H1 (cell line): ENCODE measurements around the gene GPR31. TPM values are rescaled to one million over a fixed set of nuclear protein-coding genes. Genes with fewer than 3 reads are reported as not detected.
A peak's percentile ranks its signal among the peaks of the same experiment; 100 is the strongest.

Experiments used
- CTCF ChIA-PET: fragments of 300-600 bp; sonication (Branson Sonifier 250); formaldehyde crosslinking; loops from one replicate; lab custom pipeline; 2021; ENCODE audit not compliant: partially characterized antibody; lab: Charles Lee
- POLR2A ChIA-PET: fragments of 300-600 bp; sonication (Branson Sonifier 250); formaldehyde crosslinking; loops from one replicate; lab custom pipeline; 2021; ENCODE audit warnings: inconsistent platforms; ENCODE audit not compliant: partially characterized antibody; lab: Charles Lee
- DNase-seq, 2 experiments: peaks; one replicate each; pipeline versions ENCODE4 v3.0.0 to v3.0.0-alpha.2; 2010 to 2022; ENCODE audit warnings: low spot score in 2 of 2, low read depth in 1 of 2, mixed read lengths in 1 of 2
- FAIRE-seq: peaks from 2 replicates; lab custom pipeline; 2011; peaks lifted over from hg19 to GRCh38; lab: Jason Lieb, UNC
- H2AFZ ChIP-seq: 2 replicates; pipeline ENCODE4 v1.8.1; 2012; ENCODE audit warnings: low read length, inconsistent platforms
- H2AK5ac ChIP-seq: 2 replicates; pipeline ENCODE4 v1.6.1; 2013; ENCODE audit warnings: low read depth, low read length
- H2BK120ac ChIP-seq: replicated peaks from 2 replicates; pipeline ENCODE3; 2013; ENCODE audit warnings: low read depth, low read length, inconsistent platforms
- H2BK12ac ChIP-seq: 2 replicates; pipeline ENCODE4 v1.6.1; 2013; ENCODE audit warnings: low read depth, low read length
- H2BK15ac ChIP-seq: 2 replicates; pipeline ENCODE4 v1.6.1; 2013; ENCODE audit warnings: low read length
- H2BK20ac ChIP-seq: 2 replicates; pipeline ENCODE4 v1.6.1; 2013; ENCODE audit warnings: low read length
- H2BK5ac ChIP-seq: 2 replicates; pipeline ENCODE4 v1.6.1; 2013; ENCODE audit warnings: low read depth, low read length
- H3K14ac ChIP-seq: 2 replicates; pipeline ENCODE4 v1.6.1; 2013; ENCODE audit warnings: inconsistent platforms; ENCODE audit not compliant: insufficient read length
- H3K18ac ChIP-seq: 2 replicates; pipeline ENCODE4 v1.6.1; 2013; ENCODE audit warnings: low read length; ENCODE audit errors: extremely low read depth
- H3K23ac ChIP-seq: 2 replicates; pipeline ENCODE4 v1.6.1; 2013; ENCODE audit warnings: inconsistent platforms; ENCODE audit not compliant: insufficient read length
- H3K23me2 ChIP-seq: 2 replicates; pipeline ENCODE4 v1.6.1; 2013; ENCODE audit warnings: low read depth, low read length
- H3K27ac ChIP-seq: 2 replicates; pipeline ENCODE4 v1.6.1; 2011; ENCODE audit warnings: low read depth, low read length, inconsistent platforms
- H3K27me3 ChIP-seq, 4 experiments: replicated peaks in 1 of 4; 1 replicate in 1 of 4; 2 replicates in 3 of 4; pipeline versions ENCODE4 v1.6.1 to v1.8.1; 2011 to 2013; ENCODE audit warnings: low read length in 3 of 4, mild to moderate bottlenecking in 3 of 4, inconsistent platforms in 2 of 4, mixed read lengths in 2 of 4, moderate library complexity in 1 of 4; ENCODE audit not compliant: control insufficient read depth in 3 of 4, insufficient read depth in 3 of 4; ENCODE audit errors: extremely low read depth in 1 of 4
- H3K36me3 ChIP-seq, 4 experiments: 2 replicates each; pipeline versions ENCODE4 v1.6.1 to v1.8.1; 2011 to 2013; ENCODE audit warnings: mild to moderate bottlenecking in 4 of 4, low read length in 3 of 4, moderate library complexity in 2 of 4, control low read depth in 1 of 4, inconsistent platforms in 1 of 4; ENCODE audit not compliant: insufficient read depth in 4 of 4, control insufficient read depth in 2 of 4
- H3K4ac ChIP-seq: replicated peaks from 2 replicates; pipeline ENCODE3; 2013; ENCODE audit warnings: low read length, low read depth, mixed read lengths, inconsistent platforms; ENCODE audit not compliant: insufficient read length
- H3K4me1 ChIP-seq, 4 experiments: replicated peaks in 1 of 4; 1 replicate in 1 of 4; 2 replicates in 3 of 4; pipeline versions ENCODE4 v1.6.1 to v1.8.1; 2011 to 2013; ENCODE audit warnings: low read length in 3 of 4, inconsistent platforms in 2 of 4, mixed read lengths in 1 of 4; ENCODE audit not compliant: insufficient read depth in 4 of 4, control insufficient read depth in 3 of 4
- H3K4me2 ChIP-seq, 2 experiments: 2 replicates each; pipeline versions ENCODE4 v1.6.1 to v1.8.1; 2011 to 2013; ENCODE audit warnings: low read depth in 2 of 2, low read length in 2 of 2, control low read depth in 1 of 2, inconsistent platforms in 1 of 2, mild to moderate bottlenecking in 1 of 2; ENCODE audit not compliant: insufficient read depth in 1 of 2
- H3K4me3 ChIP-seq, 4 experiments: fragments of 200-600, 300-600 bp in 1 of 4; sonication (generic), shearing (Covaris generic), sonication (Bioruptor Twin) in 1 of 4; 2 replicates each; pipeline versions ENCODE4 v1.5.1 to v1.8.1; 2011 to 2016; ENCODE audit warnings: low read length in 4 of 4, low read depth in 3 of 4, control low read depth in 2 of 4, inconsistent platforms in 2 of 4, mild to moderate bottlenecking in 2 of 4, mixed read lengths in 1 of 4, moderate library complexity in 1 of 4; ENCODE audit not compliant: insufficient read depth in 2 of 4; ENCODE audit errors: extremely low read depth in 1 of 4
- H3K56ac ChIP-seq: replicated peaks from 2 replicates; pipeline ENCODE3; 2013; ENCODE audit warnings: low read depth, mild to moderate bottlenecking, mixed read lengths, low read length, inconsistent platforms; ENCODE audit not compliant: insufficient read length
- H3K79me1 ChIP-seq: 2 replicates; pipeline ENCODE4 v1.6.1; 2013; ENCODE audit warnings: low read depth, low read length, control low read depth
- H3K79me2 ChIP-seq, 2 experiments: 2 replicates each; pipeline versions ENCODE4 v1.6.1 to v1.8.1; 2012 to 2013; ENCODE audit warnings: low read length in 2 of 2, mild to moderate bottlenecking in 2 of 2, inconsistent platforms in 1 of 2; ENCODE audit not compliant: insufficient read depth in 2 of 2, control insufficient read depth in 1 of 2
- H3K9ac ChIP-seq, 4 experiments: replicated peaks in 1 of 4; 1 replicate in 1 of 4; 2 replicates in 3 of 4; pipeline versions ENCODE4 v1.6.1 to v1.8.1; 2011 to 2013; ENCODE audit warnings: low read depth in 3 of 4, low read length in 3 of 4, control low read depth in 2 of 4, mild to moderate bottlenecking in 2 of 4, moderate library complexity in 2 of 4, inconsistent platforms in 1 of 4; ENCODE audit errors: extremely low read depth in 1 of 4
- H3K9me3 ChIP-seq, 2 experiments: 2 replicates each; pipeline versions ENCODE4 v1.6.1 to v1.8.1; 2012 to 2013; ENCODE audit warnings: mild to moderate bottlenecking in 2 of 2, moderate library complexity in 2 of 2, control low read depth in 1 of 2, inconsistent platforms in 1 of 2, low read depth in 1 of 2, low read length in 1 of 2, mixed read lengths in 1 of 2; ENCODE audit not compliant: insufficient read depth in 2 of 2
- H4K20me1 ChIP-seq, 2 experiments: replicated peaks in 1 of 2; 2 replicates each; pipeline versions ENCODE3 to v1.8.1; 2011 to 2013; ENCODE audit warnings: inconsistent platforms in 2 of 2, low read length in 2 of 2, mild to moderate bottlenecking in 1 of 2; ENCODE audit not compliant: insufficient read depth in 2 of 2, control insufficient read depth in 1 of 2
- H4K5ac ChIP-seq: 2 replicates; pipeline ENCODE4 v1.6.1; 2013; ENCODE audit warnings: low read length, low read depth, mixed read lengths, inconsistent platforms; ENCODE audit not compliant: insufficient read length
- H4K8ac ChIP-seq: 2 replicates; pipeline ENCODE4 v1.8.0; 2013; ENCODE audit warnings: mild to moderate bottlenecking, moderate library complexity, low read length, inconsistent platforms; ENCODE audit not compliant: insufficient read depth; ENCODE audit errors: extremely low read depth
- H4K91ac ChIP-seq: replicated peaks from 2 replicates; pipeline ENCODE3; 2013; ENCODE audit warnings: low read length, mixed read lengths, inconsistent platforms; ENCODE audit not compliant: insufficient read length
- CTCF ChIP-seq, 3 experiments: IDR thresholded peaks; 1 replicate in 2 of 3; 2 replicates in 1 of 3; pipeline versions ENCODE4 v1.5.1 to v1.6.1; 2011; ENCODE audit warnings: low read length in 3 of 3, mild to moderate bottlenecking in 3 of 3, inconsistent platforms in 2 of 3, low read depth in 1 of 3, moderate library complexity in 1 of 3; ENCODE audit not compliant: insufficient read depth in 1 of 3; ENCODE audit errors: control extremely low read depth in 1 of 3
- NANOG ChIP-seq: IDR thresholded peaks from 2 replicates; pipeline ENCODE4 v1.6.1; 2011; ENCODE audit warnings: low read length, low read depth, mild to moderate bottlenecking, inconsistent platforms; ENCODE audit not compliant: insufficient read depth, poor library complexity, severe bottlenecking
- POLR2A ChIP-seq, 2 experiments: IDR thresholded peaks; 1 replicate in 1 of 2; 2 replicates in 1 of 2; pipeline ENCODE4 v1.6.1; 2011; ENCODE audit warnings: low read depth in 2 of 2, low read length in 2 of 2, mild to moderate bottlenecking in 2 of 2; ENCODE audit errors: control extremely low read depth in 1 of 2
- POU5F1 ChIP-seq: IDR thresholded peaks from 2 replicates; pipeline ENCODE4 v1.6.1; 2011; ENCODE audit warnings: low read depth, mild to moderate bottlenecking, low read length, moderate library complexity
- WGBS, 2 experiments: shearing (Covaris generic) in 1 of 2; methylation state at CpG; one replicate each; pipeline versions ENCODE4 v1.1.6 to v1.1.7; 2013 to 2015; ENCODE audit warnings: low lambda C conversion rate in 2 of 2, mixed read lengths in 2 of 2, inconsistent platforms in 1 of 2, low coverage in 1 of 2, missing lambda C conversion rate in 1 of 2; ENCODE audit not compliant: insufficient replicate concordance in 2 of 2, insufficient coverage in 1 of 2, insufficient read length in 1 of 2; ENCODE audit errors: extremely low coverage in 1 of 2, missing lambda C conversion rate in 1 of 2; 5-methylcytosine and 5-hydroxymethylcytosine counted together
- polyA plus RNA-seq, 7 experiments: library from polyadenylated mRNA; depleted of rRNA in 3 of 7; stranded (reverse) in 5 of 7; unstranded in 2 of 7; fragments of >200 nt in 5 of 7; fragments of 200-250 nt in 2 of 7; gene quantifications; 1 replicate in 5 of 7; 2 replicates in 1 of 7; 4 replicates in 1 of 7; pipeline versions ENCODE4 v1.2.1 to v1.2.3, GENCODE V29; 2011 to 2013; ENCODE audit warnings: missing spikeins in 2 of 7, mixed read lengths in 2 of 7
- total RNA-seq: library from RNA; stranded (reverse); fragmentation: NEBNext Ultra II Directional; extraction: Animal tissue kit (Norgen Biotek cat#: 25700); gene quantifications from 2 replicates; pipeline ENCODE4 v1.2.1, GENCODE V29; 2021
- TF ChIP-seq, protein P1 (sequence below): IDR thresholded peaks from 2 replicates; pipeline ENCODE4 v1.6.1; 2012; ENCODE audit warnings: inconsistent platforms

GPR31 gene
- total and polyA plus RNA-seq, 2 of the 8 experiments (the other 6 are each of a cell fraction or from before 2014, with no cell fraction given): not detected

DNA sequence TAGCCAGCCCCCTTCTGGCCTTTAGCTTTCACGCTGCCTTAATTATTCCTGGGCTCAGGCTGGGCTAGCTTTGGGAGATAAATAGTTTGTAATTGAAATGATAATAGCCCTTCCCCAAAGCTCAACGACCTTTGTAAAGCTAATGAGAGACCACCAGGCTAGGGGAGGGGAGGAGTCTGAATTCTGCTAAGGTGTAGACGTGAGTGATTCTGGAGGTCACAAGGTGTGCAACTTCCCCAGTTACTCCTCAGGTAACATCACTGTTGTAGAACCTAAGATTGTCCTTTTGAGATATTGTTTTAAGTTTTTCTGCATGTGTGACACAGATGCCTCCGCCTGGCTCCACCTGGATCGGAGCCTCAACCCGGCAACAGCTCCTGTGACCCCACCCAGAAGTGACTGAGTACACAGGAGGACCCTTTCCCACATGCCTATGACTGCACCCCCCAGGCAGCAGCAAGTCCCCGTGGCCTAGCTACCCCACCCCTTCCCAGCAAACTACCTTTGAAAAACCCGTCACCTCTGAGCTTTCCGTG, 5.8 kb upstream of the GPR31 start:
- Histone ChIP-seq H3K27me3 (no peaks in the 10 kb centered on the region; a peak in 1 of 7 replicates), H3K79me1 (no peaks in the 10 kb centered on the region), H3K36me3 (no peaks in the 10 kb centered on the region), H3K4me3 (peak overlapping the region in 3 of 4 experiments; percentile 15 to 41 (median 30); a peak in 4 of 8 replicates), H3K4me1 (peaks cover 8 to 27% (median 22%) of the 10 kb centered on the region in 4 experiments), H2BK5ac (peak overlapping the region; percentile 97; the same call in 1 of the 2 replicates), H2BK15ac (no peak overlapping the region), H3K4ac (no peak overlapping the region), H2BK12ac (peak overlapping the region; percentile 97; the same call in 1 of the 2 replicates), H2BK120ac (peak overlapping the region; percentile 45), H2AK5ac (no peak overlapping the region), H3K14ac (no peak overlapping the region), H4K20me1 (no peaks in the 10 kb centered on the region), H3K23ac (no peak overlapping the region), H3K27ac (peak overlapping the region; percentile 88), H4K91ac (peak overlapping the region; percentile 45), H3K9ac (no peak overlapping the region), H3K79me2 (no peaks in the 10 kb centered on the region), H3K56ac (peak overlapping the region; percentile 3), H4K8ac (no peak overlapping the region), H2AFZ (no peak overlapping the region), H2BK20ac (peak overlapping the region; percentile 3; the same call in 1 of the 2 replicates), H3K23me2 (no peaks in the 10 kb centered on the region), H3K4me2 (peak overlapping the region; percentile 56 to 58), H4K5ac (peak overlapping the region; percentile 95), H3K18ac (peak overlapping the region; percentile 76), H3K9me3 (no peaks in the 10 kb centered on the region; a peak in 1 of 4 replicates)
- ChIA-PET POLR2A (interaction anchor here (0.7 to 2.4 kb wide), 5 partner anchors 16 to 997 kb away, joined by 3 to 14 read pairs (median 3); no protein-coding TSS in a partner anchor), CTCF (interaction anchor here (0.6 to 3.0 kb wide), 15 partner anchors 12 to 1106 kb away, joined by 3 to 13 read pairs (median 3); no protein-coding TSS in a partner anchor)
- 3% methylated on average over 9 of the region's 9 CpGs; no CpG with 5 or more reads in 1 of the 2 experiments for WGBS, 2 experiments
- FAIRE-seq (peak; percentile 100), DNase-seq (peak; percentile 78 to 88)
- TF ChIP-seq POLR2A (IDR thresholded peaks at IDR 0.05; ENCODE audit: control extremely low read depth in 1 of 2, low read depth in 2 of 2, low read length in 2 of 2) (peak in 1 of 2 experiments; percentile 52; a peak in 2 of 3 replicates), CTCF (IDR thresholded peaks at IDR 0.05; ENCODE audit: control extremely low read depth in 1 of 3, insufficient read depth in 1 of 3, low read depth in 1 of 3, low read length in 3 of 3) (peak in 1 of 3 experiments; percentile 6; a peak in 1 of 4 replicates), POU5F1 (no peak), NANOG (peak; percentile 86)
- TF ChIP-seq, protein P1, sequence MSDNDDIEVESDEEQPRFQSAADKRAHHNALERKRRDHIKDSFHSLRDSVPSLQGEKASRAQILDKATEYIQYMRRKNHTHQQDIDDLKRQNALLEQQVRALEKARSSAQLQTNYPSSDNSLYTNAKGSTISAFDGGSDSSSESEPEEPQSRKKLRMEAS: peak; percentile 68
